Type B pancreatic cell (in vitro differentiated cells): ENCODE results near the gene GRIK2. TPM values are rescaled to one million over a fixed set of nuclear protein-coding genes. Genes with fewer than 3 reads are reported as not detected.

Experiments used
- DNase-seq: peaks from one replicate; pipeline ENCODE4 v3.0.0; 2021; ENCODE audit warnings: mixed read lengths; ENCODE audit not compliant: unreplicated experiment; ENCODE audit errors: extremely low spot score
- H3K27ac Mint-ChIP-seq: 2 replicates; pipeline ENCODE4 v1.8.0; 2021; ENCODE audit warnings: mild to moderate bottlenecking, mixed read lengths
- H3K27me3 Mint-ChIP-seq: 2 replicates; pipeline ENCODE4 v1.8.0; 2021; ENCODE audit warnings: mixed read lengths
- H3K36me3 Mint-ChIP-seq: 2 replicates; pipeline ENCODE4 v1.8.0; 2021; ENCODE audit warnings: mixed read lengths
- H3K4me1 Mint-ChIP-seq: one replicate; pipeline ENCODE4 v1.8.0; 2021; ENCODE audit warnings: mixed read lengths; ENCODE audit not compliant: unreplicated experiment
- H3K4me3 Mint-ChIP-seq: 2 replicates; pipeline ENCODE4 v1.8.0; 2021; ENCODE audit warnings: mild to moderate bottlenecking, mixed read lengths
- H3K9me3 Mint-ChIP-seq: 2 replicates; pipeline ENCODE4 v1.8.0; 2021; ENCODE audit warnings: mixed read lengths
- CTCF ChIP-seq: fragments of 200-600 bp; sonication (generic); conservative IDR thresholded peaks from 2 replicates; pipeline ENCODE4 v1.5.0; 2021; ENCODE audit warnings: antibody characterized with exemption, mild to moderate bottlenecking
- total RNA-seq: library from RNA; stranded (reverse); gene quantifications from 2 replicates; pipeline ENCODE4 v1.2.1, GENCODE V29; 2021; ENCODE audit warnings: low replicate concordance

Gene GRIK2
- total RNA-seq, 1 donor from 2014 or later, result 4.8 TPM

- DNase-seq, result no peak
- Mint-ChIP-seq H3K27me3 (no peaks in the 10 kb centered on the region), H3K36me3 (no peaks in the 10 kb centered on the region), H3K9me3 (no peaks in the 10 kb centered on the region), H3K27ac (no peak overlapping the region), H3K4me1 (no peaks in the 10 kb centered on the region), H3K4me3 (no peak overlapping the region)
- TF ChIP-seq CTCF, result no peak
Measured at GRCh38 chr6:101887532-101887931, 494.0 kb downstream of the GRIK2 start.

- TF ChIP-seq CTCF, result no peak
- Mint-ChIP-seq H3K36me3 (no peaks in the 10 kb centered on the region), H3K9me3 (no peaks in the 10 kb centered on the region), H3K4me3 (no peak overlapping the region), H3K4me1 (no peaks in the 10 kb centered on the region), H3K27ac (no peak overlapping the region), H3K27me3 (no peaks in the 10 kb centered on the region)
- no peak for DNase-seq
Measured at GRCh38 chr6:101907356-101908217, 514.1 kb downstream of the GRIK2 start.

GRCh38 chr6:101909366-101909765 is 515.9 kb downstream of the GRIK2 start:
- Mint-ChIP-seq H3K4me3 (no peak overlapping the region), H3K27me3 (no peaks in the 10 kb centered on the region), H3K4me1 (no peaks in the 10 kb centered on the region), H3K9me3 (no peaks in the 10 kb centered on the region), H3K36me3 (no peaks in the 10 kb centered on the region), H3K27ac (no peak overlapping the region)
- DNase-seq, result no peak
- TF ChIP-seq CTCF, result no peak

- Mint-ChIP-seq H3K4me3 (no peak overlapping the region), H3K36me3 (no peaks in the 10 kb centered on the region), H3K4me1 (no peaks in the 10 kb centered on the region), H3K27ac (no peak overlapping the region), H3K9me3 (no peaks in the 10 kb centered on the region), H3K27me3 (no peaks in the 10 kb centered on the region)
- DNase-seq, result no peak
- no peak for TF ChIP-seq CTCF
Measured at GRCh38 chr6:101912311-101912710, 518.8 kb downstream of the GRIK2 start.

- Mint-ChIP-seq H3K4me1 (no peaks in the 10 kb centered on the region), H3K27ac (no peak overlapping the region), H3K27me3 (no peaks in the 10 kb centered on the region), H3K36me3 (no peaks in the 10 kb centered on the region), H3K9me3 (no peaks in the 10 kb centered on the region), H3K4me3 (no peak overlapping the region)
- no peak for TF ChIP-seq CTCF
- no peak for DNase-seq
Measured at GRCh38 chr6:101918471-101918870, 525.0 kb downstream of the GRIK2 start.
